ENCODE measurements around the gene CCSER1.
"Not testable (repeated sequence)": the region's sequence is repeated elsewhere in the genome, so short reads cannot be mapped to it uniquely, and the experiment has no call there.

CCSER1 gene

GRCh38 chr4:91319556-91320268 lies 1192.5 kb downstream of the CCSER1 start:
- DNase-seq, result no peak

- no peak for DNase-seq
Measured at GRCh38 chr4:91322961-91323360, 1195.8 kb downstream of the CCSER1 start.

- DNase-seq, result no peak
Measured at GRCh38 chr4:91325495-91325894, 1198.3 kb downstream of the CCSER1 start.

GRCh38 chr4:91326167-91326566 lies 1199.0 kb downstream of the CCSER1 start:
- not testable (repeated sequence) for DNase-seq

- no peak for DNase-seq
Measured at GRCh38 chr4:91330555-91331137, 1203.5 kb downstream of the CCSER1 start.

GRCh38 chr4:91340822-91341221 lies 1213.6 kb downstream of the CCSER1 start:
- DNase-seq, result no peak

- DNase-seq, result no peak
Measured at GRCh38 chr4:91345632-91346031, 1218.4 kb downstream of the CCSER1 start.

- not testable (repeated sequence) for DNase-seq
Measured at GRCh38 chr4:91356496-91356895, 1229.3 kb downstream of the CCSER1 start.

- not testable (repeated sequence) for DNase-seq
Measured at GRCh38 chr4:91358016-91358415, 1230.8 kb downstream of the CCSER1 start.

- DNase-seq, result not testable (repeated sequence)
Measured at GRCh38 chr4:91358621-91359020, 1231.4 kb downstream of the CCSER1 start.

GRCh38 chr4:91359041-91360031 lies 1232.1 kb downstream of the CCSER1 start:
- DNase-seq, result no peak

GRCh38 chr4:91362125-91362524 lies 1234.9 kb downstream of the CCSER1 start:
- DNase-seq, result no peak

GRCh38 chr4:91366554-91366953 lies 1239.4 kb downstream of the CCSER1 start:
- no peak for DNase-seq

GRCh38 chr4:91369116-91369515 lies 1241.9 kb downstream of the CCSER1 start:
- no peak for DNase-seq

- no peak for DNase-seq
Measured at GRCh38 chr4:91373546-91373945, 1246.4 kb downstream of the CCSER1 start.

GRCh38 chr4:91405431-91405830 lies 1278.2 kb downstream of the CCSER1 start:
- DNase-seq, result not testable (repeated sequence)

- no peak for DNase-seq
Measured at GRCh38 chr4:91422011-91422410, 1294.8 kb downstream of the CCSER1 start.

GRCh38 chr4:91426725-91427124 lies 1299.5 kb downstream of the CCSER1 start:
- DNase-seq, result no peak

GRCh38 chr4:91427171-91427570 lies 1300.0 kb downstream of the CCSER1 start:
- no peak for DNase-seq

- DNase-seq, result no peak
Measured at GRCh38 chr4:91434631-91435030, 1307.4 kb downstream of the CCSER1 start.

GRCh38 chr4:91436556-91436955 lies 1309.4 kb downstream of the CCSER1 start:
- DNase-seq, result no peak

- no peak for DNase-seq
Measured at GRCh38 chr4:91447168-91447567, 1320.0 kb downstream of the CCSER1 start.

GRCh38 chr4:91448668-91449330 lies 1321.6 kb downstream of the CCSER1 start:
- no peak for DNase-seq
